ENCODE data around the gene PXK.

GRCh38 chr3:58291671-58292338 is 40.9 kb upstream of the PXK start:
- no peak for TF ChIP-seq CTCF (conservative IDR thresholded peaks at IDR 0.05 in 1 of 2, IDR thresholded peaks at IDR 0.05 in 1 of 2; ENCODE audit: low read depth in 1 of 2, low read length in 2 of 2)
- TF ChIP-seq EZH2 (IDR thresholded peaks at IDR 0.05; ENCODE audit: low read length, missing control alignments), result no peak

Data from fibroblast of lung (primary cell).